ENCODE data around the gene ITM2C.

ITM2C gene

DNA sequence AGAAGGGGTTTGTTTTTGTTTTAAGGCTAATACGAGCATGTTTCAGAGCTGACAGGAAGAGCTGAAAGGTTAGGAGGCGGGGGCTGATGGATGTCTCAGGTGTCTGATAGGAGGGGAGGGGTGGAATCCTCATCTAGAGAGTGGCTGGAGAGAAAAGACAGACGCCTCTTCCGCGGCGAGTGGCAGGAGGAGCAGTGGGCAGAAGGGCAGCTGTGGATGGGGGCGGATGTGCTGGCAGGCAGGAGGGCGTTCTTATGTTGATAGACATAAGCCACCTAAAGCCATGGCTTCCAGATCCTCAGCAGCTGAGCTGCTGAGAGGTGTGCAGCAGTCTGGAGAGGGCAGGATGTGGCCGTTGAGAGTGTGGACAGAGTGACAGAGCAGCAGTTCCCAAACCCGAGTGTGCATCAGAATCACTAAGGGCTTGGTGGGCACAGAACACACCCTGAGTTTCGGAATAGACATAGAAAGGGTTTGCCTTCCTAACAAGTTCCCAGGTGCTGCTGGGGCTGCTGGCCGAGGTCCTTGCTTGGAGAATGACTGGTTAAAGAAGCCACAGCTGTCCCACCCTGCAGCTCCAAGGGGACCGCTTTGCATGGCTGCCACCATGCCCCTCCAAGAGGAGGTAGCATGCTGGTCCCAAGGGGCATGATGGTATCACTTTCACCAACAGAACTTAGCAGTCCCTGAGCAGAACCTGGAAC, 3.0 kb upstream of the ITM2C start:
- no peak for DNase-seq

DNA sequence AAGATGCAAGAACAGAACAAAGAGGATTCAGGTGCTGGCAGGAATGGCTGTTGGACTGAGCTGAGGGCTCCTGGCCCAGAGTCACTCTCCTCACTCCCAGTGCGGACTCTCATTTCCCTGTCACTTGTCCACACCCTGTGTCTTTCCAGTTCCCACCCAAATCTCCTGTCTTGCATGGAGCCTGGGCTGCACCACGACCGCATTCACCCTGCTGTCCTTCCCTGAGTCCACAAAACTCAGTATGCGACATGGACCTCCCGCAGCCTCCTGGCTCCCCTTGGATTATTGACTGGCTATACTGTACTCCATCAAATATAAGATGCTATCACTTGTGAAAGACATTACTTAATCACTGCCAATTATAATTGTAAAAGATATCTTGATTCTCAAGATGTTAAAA, 2.5 kb upstream of the ITM2C start:
- no peak for DNase-seq

DNA sequence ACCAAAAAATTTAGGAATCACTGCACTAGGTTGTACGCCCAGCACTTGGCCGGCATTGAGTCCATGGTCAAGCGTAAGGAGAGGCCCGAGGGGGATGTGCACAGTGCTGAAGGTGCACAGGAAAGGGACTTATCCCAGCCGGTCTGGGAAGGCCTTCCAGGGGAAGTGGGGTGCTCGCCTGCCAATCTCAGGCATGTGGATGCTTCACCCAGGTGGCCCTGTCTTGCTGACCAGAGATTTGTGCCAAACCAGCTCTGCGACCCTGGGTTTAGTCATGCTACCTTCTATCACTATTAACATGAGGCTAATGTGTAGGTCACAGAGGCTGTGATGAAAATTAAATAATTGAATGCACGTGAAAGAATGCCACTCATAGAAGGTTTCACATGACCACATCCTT, 1.7 kb upstream of the ITM2C start:
- no peak for DNase-seq

- no peak for DNase-seq
These were observed 1.2 kb upstream of the ITM2C start for GRCh38 chr2:230863442-230864121.

DNA sequence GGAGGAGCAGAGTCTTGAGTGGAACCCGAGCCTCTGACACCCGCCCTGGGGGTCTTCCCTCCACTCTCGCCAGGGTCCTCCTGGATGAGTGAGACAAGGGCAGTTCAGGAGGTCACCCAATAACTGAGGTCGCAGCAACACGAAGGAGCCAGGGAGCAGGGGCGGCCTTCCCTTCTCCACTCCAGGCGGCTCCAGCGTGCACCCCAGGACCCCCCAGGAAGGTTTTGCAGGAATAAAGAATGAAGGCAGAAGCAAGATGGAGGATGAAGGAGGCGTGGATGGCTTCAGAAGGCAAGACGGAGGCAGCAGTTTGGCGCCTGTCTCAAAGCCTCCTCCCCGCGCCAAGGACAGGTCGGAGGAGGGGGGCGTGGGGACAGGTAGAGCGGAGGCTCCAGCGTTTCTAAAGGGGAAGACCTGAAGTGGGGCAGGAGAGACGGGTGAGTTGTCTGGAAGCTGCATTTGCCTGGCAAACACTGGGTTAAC, 579 bp upstream of the ITM2C start:
- no peak for DNase-seq

DNA sequence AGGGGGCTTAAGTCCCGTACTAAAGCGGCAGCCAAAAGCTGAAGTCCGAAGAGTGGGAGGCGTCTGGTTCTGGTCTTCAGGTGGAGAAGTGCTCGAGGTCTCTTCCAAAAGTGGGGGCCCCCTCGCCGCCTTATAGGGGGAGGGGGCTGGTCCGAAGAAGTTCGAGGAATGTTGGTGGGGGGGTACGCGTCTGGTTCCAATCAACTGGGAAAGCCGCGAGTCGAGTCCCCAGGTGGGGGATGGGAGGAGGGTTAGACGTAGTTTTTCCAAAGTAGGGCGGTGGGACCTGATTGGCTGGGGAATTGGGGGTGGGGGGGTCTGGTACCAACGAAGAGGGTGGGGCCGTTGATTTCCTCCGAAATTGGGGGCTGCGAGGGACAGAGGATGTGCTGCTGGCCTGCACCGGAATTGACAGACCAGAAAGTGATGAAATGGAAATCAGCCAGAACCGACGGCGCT, 594 bp downstream of the ITM2C start:
- no peak for DNase-seq

- DNase-seq: no peak
These were observed 1.3 kb downstream of the ITM2C start for GRCh38 chr2:230865766-230866755.

DNA sequence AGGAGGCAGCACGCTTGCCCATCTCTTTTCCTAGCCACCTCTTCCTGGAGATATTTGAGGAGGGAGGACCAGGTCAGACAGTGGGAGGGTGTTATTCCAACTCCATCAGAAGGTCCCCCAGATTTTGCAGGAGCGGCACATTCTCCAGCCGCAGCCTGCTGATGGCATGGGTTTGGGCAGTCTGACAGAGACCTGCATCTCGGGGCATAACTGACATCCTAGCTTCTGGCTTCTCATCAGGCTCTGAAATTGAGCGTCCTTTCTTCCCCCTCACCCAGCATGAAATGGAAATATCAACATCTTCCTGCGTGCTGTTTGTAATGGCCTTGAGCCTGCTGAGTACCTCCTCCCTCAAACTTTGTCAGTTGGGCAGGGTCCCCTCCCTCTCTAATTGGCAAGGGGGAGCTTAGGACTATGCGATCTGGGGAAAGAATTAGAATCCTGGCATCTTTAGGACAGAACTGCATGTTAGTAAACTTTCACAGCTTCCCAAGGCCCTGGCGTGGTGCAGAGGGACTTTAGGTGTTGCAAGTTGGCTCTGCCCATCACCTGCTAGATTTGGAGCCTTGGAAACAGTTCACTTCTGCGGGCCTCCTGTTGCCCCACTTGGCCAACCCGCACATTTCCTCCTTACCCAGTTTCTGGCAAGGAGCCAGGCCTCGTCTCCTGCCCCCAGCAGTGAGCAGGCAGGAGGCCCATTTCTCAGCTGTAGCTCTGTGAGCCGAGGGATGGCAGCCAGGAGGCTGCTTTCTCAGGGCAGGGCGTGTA, 2.2 kb downstream of the ITM2C start:
- peak; percentile 70 for DNase-seq

DNA sequence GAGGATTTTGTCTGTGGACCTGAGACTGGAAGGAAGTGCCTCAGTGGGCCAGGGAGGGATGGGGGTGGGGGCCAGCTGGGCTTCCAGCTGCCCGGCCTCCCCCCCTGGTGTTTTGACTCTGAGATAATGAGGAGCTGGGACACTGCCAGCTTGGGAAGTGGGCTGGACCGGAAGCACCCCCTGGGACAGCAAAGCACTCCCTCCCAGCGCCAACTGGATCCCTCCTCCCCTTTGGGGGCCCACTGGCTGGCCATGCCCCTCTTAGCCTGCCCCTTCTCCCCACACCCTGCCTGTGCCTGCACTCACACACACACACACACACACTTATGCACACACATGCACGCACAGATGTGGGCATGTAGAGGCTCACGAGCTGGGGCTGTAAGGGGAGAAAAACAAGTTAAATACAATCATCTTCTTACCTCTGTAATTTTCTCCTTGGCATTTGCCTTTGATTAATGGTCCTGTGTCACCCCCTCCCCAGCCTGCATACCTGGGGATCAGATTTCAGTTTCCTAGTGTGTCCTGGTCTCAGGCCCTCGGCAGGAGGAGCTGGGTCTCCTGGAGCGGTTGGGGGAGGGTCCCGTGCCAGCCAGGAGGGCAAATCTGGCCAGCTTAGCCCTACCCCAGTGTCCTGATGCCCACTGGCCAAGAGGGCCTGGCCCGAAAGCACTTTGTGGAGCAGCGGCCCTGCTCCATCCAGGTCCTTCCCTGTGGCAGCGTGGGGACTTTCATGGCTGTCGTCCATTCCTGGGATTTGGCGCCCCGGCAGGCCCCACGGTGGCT, 3.6 kb downstream of the ITM2C start:
- no peak for DNase-seq

DNA sequence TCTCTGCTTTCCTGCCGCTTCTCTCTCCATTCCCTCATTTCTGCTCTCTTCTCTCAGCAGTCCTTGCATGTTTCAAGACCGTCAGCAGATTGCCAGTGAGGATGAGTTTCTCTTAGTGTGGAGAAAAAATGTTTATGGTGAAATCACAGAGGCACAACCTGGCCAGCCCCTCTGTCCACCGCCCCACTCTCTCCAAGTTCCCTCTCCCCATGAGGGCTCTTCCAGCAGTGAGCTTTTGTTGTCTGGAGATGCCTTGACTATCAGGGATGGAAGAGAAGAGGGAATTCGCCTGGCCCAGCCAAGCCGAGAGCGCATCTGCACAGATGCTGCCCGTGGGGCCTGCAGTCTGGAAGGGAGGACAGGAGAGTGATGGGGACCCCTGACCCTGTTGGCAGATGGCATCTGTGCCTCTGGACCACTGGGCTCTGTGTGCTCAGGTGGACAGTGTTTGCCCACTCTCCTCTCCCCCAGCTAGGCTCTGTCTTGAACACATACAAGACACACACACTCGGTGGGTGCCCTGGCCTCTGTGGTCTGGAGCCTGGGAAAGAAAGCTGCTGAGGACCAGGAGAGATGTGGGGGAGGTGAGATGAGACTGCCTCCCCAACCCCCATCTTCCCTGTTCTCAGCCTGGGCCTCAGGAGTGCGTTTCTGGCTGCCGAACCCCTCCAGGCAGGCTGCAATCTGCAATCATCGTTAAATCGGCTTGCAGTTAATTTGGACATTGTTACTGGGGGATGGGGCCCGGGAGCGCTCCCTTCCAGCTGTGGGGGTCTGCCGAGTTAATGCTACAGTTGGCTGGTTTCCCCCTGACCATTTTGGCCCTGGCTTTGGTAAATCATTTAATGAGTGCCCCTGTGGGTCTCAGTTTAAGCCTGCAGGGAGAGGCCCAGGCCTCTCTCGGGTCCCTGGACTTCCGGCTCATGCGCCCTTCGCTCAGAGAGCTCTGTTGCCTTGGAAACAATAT, 4.5 kb downstream of the ITM2C start:
- no peak for DNase-seq

DNA sequence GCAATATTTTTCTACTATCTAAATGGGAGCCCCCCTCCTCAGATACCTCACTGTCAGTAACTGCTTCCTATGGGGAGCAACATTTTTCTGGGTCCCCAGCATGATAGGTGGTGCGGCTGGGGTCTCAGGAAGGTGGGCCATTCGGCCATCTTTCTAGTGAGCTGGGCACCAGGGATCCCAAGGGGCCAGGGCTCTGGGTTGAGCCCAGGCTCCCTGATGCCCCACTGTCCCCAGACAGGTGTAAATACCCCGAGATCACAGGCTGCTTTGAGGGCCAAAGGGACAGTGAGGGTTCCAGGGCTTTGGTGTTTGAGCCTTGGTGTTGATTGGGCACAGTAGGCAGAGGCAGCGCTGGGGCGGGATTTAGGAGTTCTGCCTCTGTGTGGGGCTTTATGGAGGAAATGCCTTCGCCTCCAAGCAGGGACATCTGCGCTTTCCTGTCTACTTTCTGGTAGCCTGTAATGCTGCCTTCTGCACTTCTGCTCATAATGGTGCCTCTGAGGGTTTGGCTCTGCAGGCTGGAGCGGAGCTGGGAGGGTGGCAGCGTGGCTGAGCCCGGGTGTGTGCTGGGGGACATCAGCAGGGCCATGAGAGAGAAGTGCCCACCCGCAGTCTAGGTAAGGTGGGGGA, 5.3 kb downstream of the ITM2C start:
- no peak for DNase-seq

- DNase-seq: no peak
These were observed 6.0 kb downstream of the ITM2C start for GRCh38 chr2:230870544-230871360.

DNA sequence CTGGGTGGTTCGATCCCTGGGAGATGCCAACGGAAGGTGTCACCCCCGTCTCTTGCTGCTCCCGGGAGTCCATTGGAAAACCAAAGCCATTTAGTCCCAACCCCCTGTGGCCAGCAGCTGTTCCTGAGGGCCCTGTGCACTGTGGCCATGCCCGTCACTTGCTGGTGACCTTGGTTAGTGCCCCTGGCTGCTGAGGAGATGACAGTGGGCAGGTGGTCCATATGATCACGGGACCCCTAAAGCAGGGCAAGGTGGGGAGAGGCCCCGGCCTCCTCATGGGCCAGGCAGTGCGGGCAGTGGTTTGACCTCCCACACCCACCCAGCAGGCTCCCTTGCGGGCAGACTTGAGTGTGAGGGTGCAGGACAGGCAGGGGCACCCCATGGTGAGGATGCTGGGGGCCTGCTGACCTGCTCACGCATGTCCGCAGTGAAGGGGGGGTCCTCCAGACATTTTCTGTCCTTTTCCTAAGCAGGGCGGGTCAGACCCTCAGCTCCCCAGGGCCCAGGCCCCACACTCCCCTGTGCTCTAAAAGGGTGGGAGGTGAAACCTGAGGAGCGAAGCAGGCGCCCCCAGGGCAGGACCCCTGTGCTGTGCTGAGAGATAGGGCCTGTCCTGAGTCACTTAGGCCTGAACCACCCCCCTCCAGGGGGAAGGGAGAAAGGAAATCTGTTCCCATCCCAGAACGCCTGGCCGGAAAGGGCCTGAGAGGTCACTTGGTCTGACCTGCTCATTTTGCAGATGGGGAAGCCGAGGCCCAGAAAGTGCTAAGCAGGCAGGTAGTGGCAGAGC, 6.8 kb downstream of the ITM2C start:
- DNase-seq: no peak

GRCh38 chr2:230872151-230872967, 7.6 kb downstream of the ITM2C start:
- DNase-seq: no peak

- DNase-seq: no peak
These were observed 8.4 kb downstream of the ITM2C start for GRCh38 chr2:230872968-230873660.

GRCh38 chr2:230873661-230874401, 9.1 kb downstream of the ITM2C start:
- DNase-seq: no peak
